ENCODE data around the gene RPUSD1. TPM values are rescaled to one million over a fixed set of nuclear protein-coding genes. Genes with fewer than 3 reads are reported as not detected.
"Not testable (repeated sequence)": the region's sequence is repeated elsewhere in the genome, so short reads cannot be mapped to it uniquely, and the experiment has no call there.

The RPUSD1 gene, protein sequence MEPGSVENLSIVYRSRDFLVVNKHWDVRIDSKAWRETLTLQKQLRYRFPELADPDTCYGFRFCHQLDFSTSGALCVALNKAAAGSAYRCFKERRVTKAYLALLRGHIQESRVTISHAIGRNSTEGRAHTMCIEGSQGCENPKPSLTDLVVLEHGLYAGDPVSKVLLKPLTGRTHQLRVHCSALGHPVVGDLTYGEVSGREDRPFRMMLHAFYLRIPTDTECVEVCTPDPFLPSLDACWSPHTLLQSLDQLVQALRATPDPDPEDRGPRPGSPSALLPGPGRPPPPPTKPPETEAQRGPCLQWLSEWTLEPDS
- total RNA-seq, result 10 to 100 TPM; 18.6 to 24.0 TPM
- 11.4 TPM for polyA plus RNA-seq (ENCODE audit: insufficient read depth, low read depth, low replicate concordance)
- long read RNA-seq, donor 1, transcript RPUSD1-201 (6 exons, 2,050 nt), result major isoform, 5 of 5 reads
- long read RNA-seq, donor 1, partial matches to known transcripts, result 0 of 5 reads
- long read RNA-seq, donor 1, other reads (novel, unspliced or antisense), result 0 of 5 reads
- long read RNA-seq, donor 2, partial matches to known transcripts, result 0 of 2 reads
- long read RNA-seq, donor 2, other reads (novel, unspliced or antisense), result 0 of 2 reads

DNA sequence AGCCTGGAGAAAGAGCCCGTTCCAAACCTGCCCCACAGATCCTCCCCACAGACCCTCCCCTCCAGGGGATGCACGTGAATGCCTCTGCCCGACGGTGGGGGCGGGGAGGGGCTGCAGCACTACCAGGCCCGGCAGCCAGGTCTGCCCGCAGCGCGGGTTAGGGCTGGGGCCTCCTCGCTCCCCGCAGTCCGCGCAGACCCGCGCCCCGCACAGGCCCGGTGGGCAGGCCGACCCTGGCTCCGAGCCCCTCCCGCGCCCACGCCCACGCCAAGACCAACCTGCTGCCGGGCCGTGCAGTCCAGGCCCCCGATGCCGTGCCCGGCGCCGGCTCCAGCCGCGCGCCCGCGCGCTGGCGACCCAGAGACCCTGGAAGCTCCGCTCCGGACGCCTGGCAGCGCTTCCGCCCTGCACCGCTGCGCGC lies at the start of gene RPUSD1:
RPUSD1 (minus strand) TSS at position 404 of the 421 bp plus-strand sequence. CDS start 644 bp downstream, outside the sequence.
- DNase-seq, result no peak
- Histone ChIP-seq H3K4me3 (peak within 1 kb of the TSS; percentile 80 to 85), H3K36me3 (ENCODE audit: low read depth, missing control alignments) (no peaks in the 10 kb centered on the region), H3K27ac (no peak within 1 kb of the TSS), H3K4me1 (peaks cover 22% of the 10 kb centered on the region), H3K27me3 (no peaks in the 10 kb centered on the region), H3K9me3 (no peaks in the 10 kb centered on the region)
- 0% methylated on average over 19 of the region's 45 CpGs; no CpG with 5 or more reads in 1 of the 2 donors for WGBS, 2 donors
- TF ChIP-seq, protein P1, sequence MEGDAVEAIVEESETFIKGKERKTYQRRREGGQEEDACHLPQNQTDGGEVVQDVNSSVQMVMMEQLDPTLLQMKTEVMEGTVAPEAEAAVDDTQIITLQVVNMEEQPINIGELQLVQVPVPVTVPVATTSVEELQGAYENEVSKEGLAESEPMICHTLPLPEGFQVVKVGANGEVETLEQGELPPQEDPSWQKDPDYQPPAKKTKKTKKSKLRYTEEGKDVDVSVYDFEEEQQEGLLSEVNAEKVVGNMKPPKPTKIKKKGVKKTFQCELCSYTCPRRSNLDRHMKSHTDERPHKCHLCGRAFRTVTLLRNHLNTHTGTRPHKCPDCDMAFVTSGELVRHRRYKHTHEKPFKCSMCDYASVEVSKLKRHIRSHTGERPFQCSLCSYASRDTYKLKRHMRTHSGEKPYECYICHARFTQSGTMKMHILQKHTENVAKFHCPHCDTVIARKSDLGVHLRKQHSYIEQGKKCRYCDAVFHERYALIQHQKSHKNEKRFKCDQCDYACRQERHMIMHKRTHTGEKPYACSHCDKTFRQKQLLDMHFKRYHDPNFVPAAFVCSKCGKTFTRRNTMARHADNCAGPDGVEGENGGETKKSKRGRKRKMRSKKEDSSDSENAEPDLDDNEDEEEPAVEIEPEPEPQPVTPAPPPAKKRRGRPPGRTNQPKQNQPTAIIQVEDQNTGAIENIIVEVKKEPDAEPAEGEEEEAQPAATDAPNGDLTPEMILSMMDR (IDR thresholded peaks at IDR 0.05), result no peak
- TF ChIP-seq POLR2A (IDR thresholded peaks at IDR 0.05), result no peak
- intact Hi-C loops (cut with DNase I; ENCODE audit: low total_unique reads), result no loop called here

DNA sequence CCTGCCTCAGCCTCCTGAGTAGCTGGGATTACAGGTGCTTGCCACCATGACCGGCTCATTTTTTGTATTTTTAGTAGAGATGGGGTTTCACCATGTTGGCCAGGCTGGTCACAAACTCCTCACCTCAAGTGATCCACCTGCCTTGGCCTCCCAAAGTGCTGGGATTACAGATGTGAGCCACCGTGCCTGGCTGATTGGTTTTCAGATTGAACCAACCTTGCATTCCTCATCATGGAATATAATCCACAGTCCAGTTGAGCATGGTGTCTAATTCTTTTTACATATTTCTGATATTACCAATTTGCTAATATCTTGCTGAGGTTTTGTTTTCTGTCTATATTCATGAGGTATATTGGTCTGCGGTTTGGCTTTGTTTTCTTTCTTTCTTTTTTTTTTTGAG lies 48.6 kb upstream of the RPUSD1 start:
- DNase-seq; intact Hi-C loops (cut with DNase I; ENCODE audit: low total_unique reads); H3K27ac ChIP-seq; H3K4me1 ChIP-seq; H3K9me3 ChIP-seq; H3K4me3 ChIP-seq; H3K27me3 ChIP-seq; H3K36me3 ChIP-seq (ENCODE audit: low read depth, missing control alignments): not testable (repeated sequence)
- 91 to 93% methylated on average over 3 of the region's 3 CpGs for WGBS, 2 donors

DNA sequence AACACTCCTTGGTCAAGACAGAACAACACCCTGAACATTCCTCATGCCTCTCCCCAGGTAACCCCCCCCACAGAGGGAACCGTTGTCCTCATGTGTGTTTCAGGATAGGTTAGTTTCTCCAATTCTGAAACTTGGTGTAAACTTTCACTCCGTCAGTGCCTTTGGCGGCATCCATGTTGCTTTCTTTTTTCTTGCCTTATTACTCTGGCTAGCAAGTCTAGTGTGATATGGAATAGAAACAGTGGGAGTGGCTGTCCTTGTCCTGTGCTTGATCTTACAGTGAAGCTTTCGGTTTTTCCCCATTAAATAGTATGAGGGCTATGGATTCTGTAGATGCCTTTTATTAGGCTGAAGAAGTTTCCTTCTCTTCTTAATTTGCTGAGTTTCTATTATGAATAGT lies 48.0 kb upstream of the RPUSD1 start:
- WGBS, 2 donors, result 93 to 95% methylated on average over 4 of the region's 4 CpGs
- no peaks in the 10 kb centered on the region for H3K9me3 ChIP-seq
- no peaks in the 10 kb centered on the region for H3K36me3 ChIP-seq (ENCODE audit: low read depth, missing control alignments)
- no peak overlapping the region for H3K27ac ChIP-seq
- H3K4me1 ChIP-seq, result no peaks in the 10 kb centered on the region
- TF ChIP-seq POLR2A (IDR thresholded peaks at IDR 0.05), result no peak
- TF ChIP-seq, protein P1 (IDR thresholded peaks at IDR 0.05), result no peak
- no peak overlapping the region for H3K4me3 ChIP-seq
- intact Hi-C loops (cut with DNase I; ENCODE audit: low total_unique reads), result no loop called here
- no peaks in the 10 kb centered on the region for H3K27me3 ChIP-seq
- DNase-seq, result no peak

DNA sequence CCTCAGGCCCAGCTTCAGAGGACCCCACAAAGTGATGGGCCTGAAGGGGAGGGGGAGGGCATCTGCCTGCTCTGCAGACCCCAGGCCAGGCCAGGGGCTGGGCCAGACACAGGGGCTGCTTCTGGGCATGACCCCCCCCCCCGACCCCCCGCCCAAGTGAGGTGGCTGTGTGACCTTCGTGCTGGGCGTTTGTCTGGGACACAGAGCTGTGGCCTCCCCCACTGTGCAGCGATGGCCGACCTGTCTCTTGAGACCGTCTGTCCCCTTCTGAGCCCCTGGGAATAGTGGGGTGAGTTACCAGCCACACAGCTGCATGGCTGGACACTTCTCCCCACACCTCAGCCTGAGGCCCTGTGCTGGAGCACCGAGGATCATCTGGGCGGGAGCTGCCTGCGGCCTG lies 47.2 kb upstream of the RPUSD1 start:
- DNase-seq, result no peak
- Histone ChIP-seq H3K4me1 (no peaks in the 10 kb centered on the region), H3K4me3 (no peak overlapping the region), H3K27ac (no peak overlapping the region), H3K27me3 (no peaks in the 10 kb centered on the region), H3K36me3 (ENCODE audit: low read depth, missing control alignments) (no peaks in the 10 kb centered on the region), H3K9me3 (no peaks in the 10 kb centered on the region)
- no peak for TF ChIP-seq POLR2A (IDR thresholded peaks at IDR 0.05)
- TF ChIP-seq, protein P1 (IDR thresholded peaks at IDR 0.05), result no peak
- 80 to 97% methylated on average over 1 to 8 of the region's 10 CpGs for WGBS, 2 donors
- intact Hi-C loops (cut with DNase I; ENCODE audit: low total_unique reads), result no loop called here

DNA sequence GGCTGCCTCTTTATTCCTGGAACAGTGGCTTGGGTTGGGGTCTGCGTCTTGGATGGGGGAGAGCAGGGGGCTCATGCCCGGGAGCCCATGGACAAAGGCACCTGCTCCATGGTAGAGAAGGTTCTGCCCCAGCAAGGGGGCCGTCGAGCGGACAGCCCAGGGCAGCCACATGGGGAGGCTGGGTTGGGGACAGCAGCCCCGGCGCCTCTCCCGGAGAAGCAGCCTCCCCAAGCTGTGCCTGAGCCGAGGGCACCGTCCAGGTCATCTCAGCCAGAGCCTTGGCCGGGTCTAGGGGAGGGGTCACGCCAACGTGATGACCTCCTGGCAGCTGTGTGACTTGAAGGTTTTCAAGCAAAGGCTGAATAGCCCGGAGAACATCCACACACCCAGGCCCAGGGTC lies 45.2 kb upstream of the RPUSD1 start:
- 83 to 84% methylated on average over 7 to 14 of the region's 14 CpGs for WGBS, 2 donors
- no peak overlapping the region for H3K27ac ChIP-seq
- no peak for DNase-seq
- H3K36me3 ChIP-seq (ENCODE audit: low read depth, missing control alignments), result no peaks in the 10 kb centered on the region
- H3K4me3 ChIP-seq, result no peak overlapping the region
- TF ChIP-seq, protein P1 (IDR thresholded peaks at IDR 0.05), result no peak
- no peak for TF ChIP-seq POLR2A (IDR thresholded peaks at IDR 0.05)
- no peaks in the 10 kb centered on the region for H3K27me3 ChIP-seq
- no peaks in the 10 kb centered on the region for H3K9me3 ChIP-seq
- intact Hi-C loops (cut with DNase I; ENCODE audit: low total_unique reads), result no loop called here
- H3K4me1 ChIP-seq, result no peaks in the 10 kb centered on the region
